Stimulated activated CD8-positive, alpha-beta memory T cell treated with anti-CD3 and anti-CD28 coated beads, Interleukin-15, amount 100 ng/mL, for 24 hours (primary cell): ENCODE results near the gene ARHGAP23.

ENCODE experiments used
- DNase-seq: peaks from one replicate; pipeline ENCODE4 v3.0.0-alpha.2; 2020; ENCODE audit warnings: low read depth

The ARHGAP23 gene

GRCh38 chr17:38443356-38444031 is 15.2 kb downstream of the ARHGAP23 start:
- DNase-seq: no peak

- DNase-seq: peak; percentile 10
Observed at GRCh38 chr17:38444151-38444550, 15.9 kb downstream of the ARHGAP23 start.

- DNase-seq: no peak
Observed at GRCh38 chr17:38447502-38448085, 19.3 kb downstream of the ARHGAP23 start.

- no peak for DNase-seq
Observed at GRCh38 chr17:38448208-38448771, 20.0 kb downstream of the ARHGAP23 start.

GRCh38 chr17:38449364-38449763 is 21.1 kb downstream of the ARHGAP23 start:
- no peak for DNase-seq

GRCh38 chr17:38450557-38451029 is 22.3 kb downstream of the ARHGAP23 start:
- DNase-seq: no peak

- DNase-seq: no peak
Observed at GRCh38 chr17:38451030-38451839, 23.0 kb downstream of the ARHGAP23 start.

GRCh38 chr17:38451840-38452529 is 23.7 kb downstream of the ARHGAP23 start:
- DNase-seq: no peak

GRCh38 chr17:38452719-38453118 is 24.5 kb downstream of the ARHGAP23 start:
- no peak for DNase-seq

- no peak for DNase-seq
Observed at GRCh38 chr17:38453951-38454421, 25.7 kb downstream of the ARHGAP23 start.

GRCh38 chr17:38454532-38454931 is 26.3 kb downstream of the ARHGAP23 start:
- DNase-seq: no peak

- no peak for DNase-seq
Observed at GRCh38 chr17:38455288-38455915, 27.1 kb downstream of the ARHGAP23 start.

- DNase-seq: no peak
Observed at GRCh38 chr17:38456031-38456815, 28.0 kb downstream of the ARHGAP23 start.

GRCh38 chr17:38457577-38458371 is 29.5 kb downstream of the ARHGAP23 start:
- DNase-seq: no peak

- DNase-seq: no peak
Observed at GRCh38 chr17:38458521-38458920, 30.3 kb downstream of the ARHGAP23 start.

GRCh38 chr17:38459567-38459966 is 31.3 kb downstream of the ARHGAP23 start:
- no peak for DNase-seq

- DNase-seq: no peak
Observed at GRCh38 chr17:38460082-38460715, 31.9 kb downstream of the ARHGAP23 start.

- no peak for DNase-seq
Observed at GRCh38 chr17:38460716-38461630, 32.7 kb downstream of the ARHGAP23 start.
